Prostate gland (tissue), 2 donors: ENCODE data around the gene PGP. TPM values are rescaled to one million over a fixed set of nuclear protein-coding genes. Genes with fewer than 3 reads are reported as not detected.

ENCODE experiments used
- DNase-seq: peaks from one replicate; pipeline ENCODE4 v3.0.0-alpha.2; 2019; ENCODE audit warnings: low spot score
- H3K27ac ChIP-seq, 2 donors: fragments of 200-600 bp; sonication (generic); 2 replicates each; pipeline ENCODE4 v1.5.1; 2017 to 2019
- H3K27me3 ChIP-seq: fragments of 200-600 bp; sonication (generic); replicated peaks from 2 replicates; pipeline ENCODE4 v1.5.1; 2019; ENCODE audit not compliant: insufficient read depth
- H3K36me3 ChIP-seq, 2 donors: fragments of 200-600 bp; sonication (generic); 1 replicate in 1 of 2; 2 replicates in 1 of 2; pipeline versions ENCODE4 v1.5.1 to v1.8.1; 2017 to 2019
- H3K4me1 ChIP-seq: fragments of 200-600 bp; sonication (generic); replicated peaks from 2 replicates; pipeline ENCODE4 v1.5.1; 2019
- H3K4me3 ChIP-seq, 2 donors: fragments of 200-600 bp; sonication (generic); 2 replicates each; pipeline ENCODE4 v1.5.1; 2017 to 2019
- H3K9me3 ChIP-seq: fragments of 200-600 bp; sonication (generic); 2 replicates; pipeline ENCODE4 v1.5.1; 2017
- POLR2A ChIP-seq: fragments of 450-650 bp; IDR thresholded peaks from one replicate; pipeline ENCODE4 v1.6.1; 2016; ENCODE audit warnings: antibody characterized with exemption, mild to moderate bottlenecking
- POLR2AphosphoS5 ChIP-seq: sonication (generic); formaldehyde crosslinking; IDR thresholded peaks from one replicate; pipeline ENCODE4 v1.6.1; 2017; ENCODE audit warnings: antibody characterized with exemption
- WGBS: methylation state at CpG from one replicate; pipeline ENCODE4 v1.1.5; 2018; 5-methylcytosine and 5-hydroxymethylcytosine counted together
- intact Hi-C: fragments of 100-400 bp; cut with DNase I; formaldehyde crosslinking; loops from one replicate; pipeline ENCODE4 v1.14.2; 2022
- total RNA-seq, 2 donors: library from RNA; depleted of rRNA; stranded (reverse); fragments of >200 nt; gene quantifications; one replicate each; pipeline ENCODE4 v1.1.0, GENCODE V29; 2016
- TF ChIP-seq, protein P1 (sequence below), 4 experiments: fragments of 200-600 bp in 2 of 4; fragments of 450-650 bp in 2 of 4; sonication (generic) in 2 of 4; IDR thresholded peaks; 1 replicate in 3 of 4; 2 replicates in 1 of 4; pipeline ENCODE4 v1.5.1; 2016 to 2019; ENCODE audit warnings: antibody characterized with exemption in 4 of 4, mild to moderate bottlenecking in 2 of 4, moderate library complexity in 2 of 4

The PGP gene
- total RNA-seq, 2 donors from 2014 or later, result 12.7 to 23.7 TPM

DNA sequence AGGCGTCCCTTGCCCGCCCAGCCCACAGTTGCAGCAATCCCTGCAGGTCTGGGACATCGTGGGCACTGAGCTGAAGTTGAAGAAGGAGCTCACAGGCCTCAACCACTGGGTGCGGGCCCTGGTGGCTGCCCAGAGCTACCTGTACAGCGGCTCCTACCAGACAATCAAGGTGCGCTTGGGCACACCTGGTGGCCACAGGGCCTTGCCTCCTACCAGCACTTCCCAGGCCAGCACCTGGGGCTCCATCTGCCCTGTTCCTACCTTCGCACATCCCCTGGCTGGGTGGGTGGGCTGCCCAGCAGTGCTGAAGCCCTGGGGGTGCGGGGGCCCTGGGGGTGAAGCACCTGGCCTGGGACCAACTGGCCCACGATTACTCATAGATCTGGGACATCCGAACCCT is 39.2 kb downstream of the PGP start:
- WGBS, result 95% methylated on average over 6 of the region's 10 CpGs
- Histone ChIP-seq H3K9me3 (no peaks in the 10 kb centered on the region), H3K36me3 (peaks cover 7 to 14% of the 10 kb centered on the region in 2 donors), H3K27me3 (no peaks in the 10 kb centered on the region), H3K4me3 (no peak overlapping the region), H3K4me1 (no peaks in the 10 kb centered on the region), H3K27ac (no peak overlapping the region)
- DNase-seq, result no peak
- TF ChIP-seq POLR2AphosphoS5 (no peak), POLR2A (no peak)
- TF ChIP-seq, protein P1, sequence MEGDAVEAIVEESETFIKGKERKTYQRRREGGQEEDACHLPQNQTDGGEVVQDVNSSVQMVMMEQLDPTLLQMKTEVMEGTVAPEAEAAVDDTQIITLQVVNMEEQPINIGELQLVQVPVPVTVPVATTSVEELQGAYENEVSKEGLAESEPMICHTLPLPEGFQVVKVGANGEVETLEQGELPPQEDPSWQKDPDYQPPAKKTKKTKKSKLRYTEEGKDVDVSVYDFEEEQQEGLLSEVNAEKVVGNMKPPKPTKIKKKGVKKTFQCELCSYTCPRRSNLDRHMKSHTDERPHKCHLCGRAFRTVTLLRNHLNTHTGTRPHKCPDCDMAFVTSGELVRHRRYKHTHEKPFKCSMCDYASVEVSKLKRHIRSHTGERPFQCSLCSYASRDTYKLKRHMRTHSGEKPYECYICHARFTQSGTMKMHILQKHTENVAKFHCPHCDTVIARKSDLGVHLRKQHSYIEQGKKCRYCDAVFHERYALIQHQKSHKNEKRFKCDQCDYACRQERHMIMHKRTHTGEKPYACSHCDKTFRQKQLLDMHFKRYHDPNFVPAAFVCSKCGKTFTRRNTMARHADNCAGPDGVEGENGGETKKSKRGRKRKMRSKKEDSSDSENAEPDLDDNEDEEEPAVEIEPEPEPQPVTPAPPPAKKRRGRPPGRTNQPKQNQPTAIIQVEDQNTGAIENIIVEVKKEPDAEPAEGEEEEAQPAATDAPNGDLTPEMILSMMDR (IDR thresholded peaks at IDR 0.05), result no peak
- intact Hi-C loops, result no loop called here

DNA sequence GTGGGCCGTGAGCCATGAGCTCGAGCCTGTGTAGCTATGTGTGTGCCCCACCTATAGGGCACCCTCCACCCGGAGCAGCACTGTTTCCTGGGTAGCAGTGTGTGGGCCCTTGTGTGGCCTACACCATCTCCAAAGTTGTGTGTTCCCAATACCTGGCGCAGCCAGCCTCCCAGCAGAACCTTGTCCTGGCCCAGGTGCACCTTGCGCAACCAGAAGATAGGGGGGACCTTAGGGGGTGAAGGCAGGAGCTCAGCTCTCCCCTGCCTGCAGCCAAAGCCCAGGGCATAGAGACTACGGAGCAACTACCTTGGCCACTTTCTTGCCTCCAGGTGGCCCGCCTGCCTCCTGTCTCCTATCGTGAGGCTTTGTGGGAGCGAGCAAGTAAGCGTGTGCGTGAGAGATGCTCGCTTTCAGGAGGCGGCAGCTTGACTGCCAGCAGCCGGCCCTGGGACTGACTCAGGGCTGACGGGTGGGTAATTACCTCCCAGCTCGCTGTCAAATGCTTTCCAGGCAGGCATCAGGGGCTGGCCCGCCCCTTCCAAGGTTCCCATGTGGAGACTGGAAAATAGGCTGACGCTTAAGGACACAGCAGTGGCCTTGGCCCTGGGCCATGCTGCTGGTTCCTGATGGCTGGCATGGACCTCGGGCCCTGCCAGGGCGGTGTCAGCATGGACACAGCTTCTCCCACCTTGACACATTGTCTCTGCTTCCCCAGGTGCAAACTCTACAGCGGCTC is 40.1 kb downstream of the PGP start:
- Histone ChIP-seq H3K36me3 (peaks cover 7 to 14% of the 10 kb centered on the region in 2 donors), H3K9me3 (no peaks in the 10 kb centered on the region), H3K4me1 (no peaks in the 10 kb centered on the region), H3K27ac (no peak overlapping the region), H3K27me3 (no peaks in the 10 kb centered on the region), H3K4me3 (no peak overlapping the region)
- TF ChIP-seq POLR2AphosphoS5 (no peak), POLR2A (no peak)
- TF ChIP-seq, protein P1 (IDR thresholded peaks at IDR 0.05), result no peak
- intact Hi-C loops, result no loop called here
- WGBS, result 92% methylated on average over 19 of the region's 21 CpGs
- no peak for DNase-seq

DNA sequence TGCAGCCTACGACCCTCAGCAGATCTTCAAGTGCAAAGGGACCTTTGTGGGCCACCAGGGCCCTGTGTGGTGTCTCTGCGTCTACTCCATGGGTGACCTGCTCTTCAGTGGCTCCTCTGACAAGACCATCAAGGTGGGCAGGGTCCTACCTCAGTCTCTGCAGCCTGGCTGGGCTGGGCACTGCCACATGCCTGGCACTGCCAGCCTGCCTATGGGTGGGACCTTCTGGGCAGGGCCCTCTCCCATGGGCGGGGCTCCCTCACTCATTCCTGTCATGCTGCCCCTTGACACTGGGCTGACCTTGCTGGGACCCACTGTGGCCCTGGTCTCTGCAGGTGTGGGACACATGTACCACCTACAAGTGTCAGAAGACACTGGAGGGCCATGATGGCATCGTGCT is 40.7 kb downstream of the PGP start:
- no peak for DNase-seq
- peaks cover 7 to 14% of the 10 kb centered on the region in 2 donors for H3K36me3 ChIP-seq

DNA sequence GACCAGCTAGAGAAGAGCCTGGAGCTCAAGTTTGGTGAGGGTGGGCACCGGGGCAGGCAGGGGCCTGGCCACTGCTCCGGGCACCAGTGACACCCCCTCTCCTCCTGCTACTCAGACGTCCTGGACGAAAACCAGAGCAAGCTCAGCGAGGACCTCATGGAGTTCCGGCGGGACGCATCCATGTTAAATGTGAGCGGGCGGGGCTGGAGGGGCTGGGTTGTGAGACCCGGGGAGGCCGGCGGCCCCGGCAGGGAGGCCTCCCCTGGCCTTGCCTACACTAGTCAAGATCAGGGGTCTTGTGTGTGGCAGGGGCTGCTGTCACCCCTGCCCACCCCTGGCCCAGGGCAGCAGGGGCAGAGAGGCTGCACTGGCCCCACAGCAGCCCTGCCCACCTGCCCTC is 41.3 kb downstream of the PGP start:
- H3K9me3 ChIP-seq, result no peaks in the 10 kb centered on the region
- no peak overlapping the region for H3K27ac ChIP-seq
- WGBS, result 94% methylated on average over 14 of the region's 14 CpGs
- DNase-seq, result no peak
- H3K4me3 ChIP-seq, result no peak overlapping the region
- peaks cover 7 to 14% of the 10 kb centered on the region in 2 donors for H3K36me3 ChIP-seq
- intact Hi-C loops, result no loop called here
- H3K27me3 ChIP-seq, result no peaks in the 10 kb centered on the region
- TF ChIP-seq POLR2AphosphoS5, result no peak
- TF ChIP-seq, protein P1 (IDR thresholded peaks at IDR 0.05), result no peak
- no peak for TF ChIP-seq POLR2A
- no peaks in the 10 kb centered on the region for H3K4me1 ChIP-seq

More for the DNA sequence above, 40.7 kb downstream of the PGP start:
- Histone ChIP-seq H3K27me3 (no peaks in the 10 kb centered on the region), H3K4me3 (no peak overlapping the region), H3K9me3 (no peaks in the 10 kb centered on the region), H3K4me1 (no peaks in the 10 kb centered on the region), H3K27ac (no peak overlapping the region)
- no peak for TF ChIP-seq POLR2AphosphoS5
- TF ChIP-seq, protein P1 (IDR thresholded peaks at IDR 0.05), result no peak
- no peak for TF ChIP-seq POLR2A
- intact Hi-C loops, result no loop called here
- 84% methylated on average over 4 of the region's 4 CpGs for WGBS
